NCI-H526 treated with DMSO at 0.1 percent for 48 hours (cell line): ENCODE measurements around the gene XPNPEP1.
"Not testable (repeated sequence)": the region's sequence is repeated elsewhere in the genome, so short reads cannot be mapped to it uniquely, and the experiment has no call there.

Source experiments
- DNase-seq: peaks from one replicate; lab custom pipeline; 2025; lab: John Stamatoyannopoulos, UW

Gene XPNPEP1

GRCh38 chr10:109924087-109924486 lies 776 bp upstream of the XPNPEP1 start:
- no peak for DNase-seq

DNA sequence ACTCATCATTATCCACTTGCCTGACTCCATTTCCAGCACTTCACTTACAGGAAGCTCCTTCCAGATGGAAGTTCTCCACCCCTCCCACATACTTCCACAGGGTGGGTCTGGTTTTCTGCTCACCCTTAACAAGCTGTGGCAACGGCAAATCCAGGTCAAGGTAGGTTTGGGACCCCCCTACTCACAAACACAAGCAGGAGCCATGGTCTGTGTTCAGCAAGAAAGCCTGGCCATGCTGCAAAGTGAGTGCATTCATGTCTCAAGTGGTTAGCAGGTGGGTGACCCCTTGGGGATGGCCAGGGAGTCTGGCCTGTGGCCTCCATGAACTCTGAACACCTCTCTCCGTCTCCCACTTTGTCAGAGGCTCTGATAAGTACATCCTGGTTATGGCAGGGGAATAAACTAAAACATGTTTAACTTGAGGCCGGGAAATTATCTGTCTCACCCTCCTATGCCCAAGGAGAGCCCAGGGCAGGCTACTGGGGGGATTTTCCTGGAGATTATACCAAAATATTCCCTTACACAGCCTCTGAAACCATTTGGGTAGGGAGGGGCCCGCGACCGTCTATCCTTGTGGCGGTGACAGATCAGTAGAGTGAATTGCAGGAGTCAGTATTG lies 844 bp downstream of the XPNPEP1 start:
- DNase-seq: no peak

DNA sequence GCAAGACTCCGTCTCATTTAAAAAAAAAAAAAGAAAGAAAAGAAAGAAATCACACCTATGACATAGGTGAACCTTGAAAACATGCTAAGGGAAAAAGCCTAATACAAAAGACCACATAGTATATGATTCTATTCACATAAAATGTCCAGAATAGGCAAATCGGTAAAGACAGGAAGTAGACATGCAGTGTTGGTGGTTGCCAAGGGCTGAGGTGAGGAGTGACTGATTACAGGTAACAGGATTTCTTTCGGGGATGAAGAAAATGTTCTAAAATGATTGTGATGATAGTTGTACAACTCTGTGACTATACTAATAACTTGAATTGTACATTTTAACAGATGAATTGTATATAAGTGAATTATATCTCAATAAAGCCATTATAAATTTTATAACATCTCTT lies 3.3 kb downstream of the XPNPEP1 start:
- DNase-seq: no peak

DNA sequence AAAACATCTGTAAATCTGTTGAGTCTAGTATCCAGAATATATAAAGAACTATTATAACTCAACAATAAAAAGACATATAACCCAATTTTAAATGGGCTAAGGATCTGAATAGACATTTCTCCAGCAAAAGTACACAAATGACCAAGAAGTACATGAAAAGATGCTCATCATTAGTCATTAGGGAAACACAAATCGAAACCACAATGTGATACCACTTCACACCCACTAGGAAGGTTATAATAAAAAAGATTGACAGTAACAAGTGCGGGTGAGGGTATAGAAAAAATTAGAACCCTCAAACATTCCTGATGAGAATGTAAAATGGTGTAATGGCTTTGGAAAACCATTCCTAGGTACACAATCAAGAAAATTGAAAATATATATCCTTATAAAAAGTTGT lies 4.1 kb downstream of the XPNPEP1 start:
- no peak for DNase-seq

DNA sequence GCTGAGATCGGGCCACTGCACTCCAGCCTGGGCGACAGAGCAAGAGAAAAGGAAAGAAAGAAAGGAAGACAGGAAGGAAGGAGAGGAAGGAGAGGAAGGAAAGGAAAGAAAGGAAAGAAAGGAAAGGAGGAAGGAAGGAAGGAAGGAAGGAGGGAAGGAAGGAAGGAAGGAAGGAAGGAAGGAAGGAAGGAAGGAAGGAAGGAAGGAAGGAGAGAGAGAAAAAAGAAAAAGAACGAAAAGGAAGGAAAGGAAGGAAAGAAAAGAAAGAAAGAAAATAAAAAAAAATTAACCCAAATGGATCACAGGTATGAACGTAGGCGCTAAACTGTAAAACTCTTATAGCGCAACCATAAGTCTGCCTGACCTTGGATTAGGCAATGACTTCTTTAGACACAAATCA lies 4.6 kb downstream of the XPNPEP1 start:
- not testable (repeated sequence) for DNase-seq

GRCh38 chr10:109915566-109915965 lies 7.7 kb downstream of the XPNPEP1 start:
- no peak for DNase-seq

- DNase-seq: no peak
These were observed 8.3 kb downstream of the XPNPEP1 start for GRCh38 chr10:109914966-109915365.

GRCh38 chr10:109913306-109913892 lies 9.9 kb downstream of the XPNPEP1 start:
- DNase-seq: no peak

- DNase-seq: no peak
These were observed 10.7 kb downstream of the XPNPEP1 start for GRCh38 chr10:109912335-109913281.

- DNase-seq: no peak
These were observed 11.4 kb downstream of the XPNPEP1 start for GRCh38 chr10:109911903-109912302.

- no peak for DNase-seq
These were observed 17.0 kb downstream of the XPNPEP1 start for GRCh38 chr10:109906316-109906715.

GRCh38 chr10:109904397-109904796 lies 18.9 kb downstream of the XPNPEP1 start:
- DNase-seq: no peak

GRCh38 chr10:109902992-109903947 lies 20.0 kb downstream of the XPNPEP1 start:
- DNase-seq: no peak

DNA sequence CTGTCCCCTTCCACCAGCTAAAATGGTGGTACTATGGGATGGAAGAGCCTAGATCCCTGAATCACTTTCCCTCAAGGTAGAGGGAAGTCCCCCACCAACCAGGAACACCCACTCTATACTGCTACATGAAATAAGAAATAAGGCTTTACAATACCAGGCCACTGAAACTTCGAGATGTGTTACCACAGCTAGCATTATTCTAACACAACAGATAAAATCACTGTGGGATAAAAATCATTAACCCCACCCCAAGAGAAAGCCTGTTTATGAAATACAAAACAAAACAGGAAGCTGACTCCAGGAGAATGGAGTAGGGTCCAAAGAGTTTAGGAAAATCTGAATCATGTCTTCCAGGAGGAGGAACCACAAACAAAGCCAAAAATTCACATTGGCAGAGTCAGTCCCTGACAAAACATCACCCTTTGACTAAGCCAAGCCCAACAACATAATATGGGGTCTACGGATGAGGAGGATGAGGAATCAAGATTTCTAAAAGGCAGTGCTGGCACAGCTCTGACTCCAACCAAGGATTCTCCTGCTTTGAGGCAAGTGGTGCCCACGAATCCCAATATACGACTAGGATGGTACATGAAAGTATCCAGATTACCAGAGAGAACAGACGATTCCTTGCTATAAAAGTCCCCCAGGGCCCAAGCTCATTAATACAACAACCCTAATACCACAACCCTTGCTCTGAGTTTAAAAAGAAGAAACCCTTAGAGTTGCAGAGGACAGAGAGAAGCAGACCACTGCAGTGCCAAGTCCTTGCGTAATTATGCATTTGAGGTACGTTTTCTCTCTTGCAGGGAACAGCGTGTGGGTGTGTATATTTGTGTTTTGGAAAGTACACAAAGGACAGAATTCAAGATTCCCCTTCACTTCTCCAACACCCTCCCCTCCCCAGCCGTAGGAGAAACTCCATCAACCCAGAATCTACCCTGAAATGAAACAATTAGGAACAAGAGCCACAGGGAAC lies 23.7 kb downstream of the XPNPEP1 start:
- no peak for DNase-seq

DNA sequence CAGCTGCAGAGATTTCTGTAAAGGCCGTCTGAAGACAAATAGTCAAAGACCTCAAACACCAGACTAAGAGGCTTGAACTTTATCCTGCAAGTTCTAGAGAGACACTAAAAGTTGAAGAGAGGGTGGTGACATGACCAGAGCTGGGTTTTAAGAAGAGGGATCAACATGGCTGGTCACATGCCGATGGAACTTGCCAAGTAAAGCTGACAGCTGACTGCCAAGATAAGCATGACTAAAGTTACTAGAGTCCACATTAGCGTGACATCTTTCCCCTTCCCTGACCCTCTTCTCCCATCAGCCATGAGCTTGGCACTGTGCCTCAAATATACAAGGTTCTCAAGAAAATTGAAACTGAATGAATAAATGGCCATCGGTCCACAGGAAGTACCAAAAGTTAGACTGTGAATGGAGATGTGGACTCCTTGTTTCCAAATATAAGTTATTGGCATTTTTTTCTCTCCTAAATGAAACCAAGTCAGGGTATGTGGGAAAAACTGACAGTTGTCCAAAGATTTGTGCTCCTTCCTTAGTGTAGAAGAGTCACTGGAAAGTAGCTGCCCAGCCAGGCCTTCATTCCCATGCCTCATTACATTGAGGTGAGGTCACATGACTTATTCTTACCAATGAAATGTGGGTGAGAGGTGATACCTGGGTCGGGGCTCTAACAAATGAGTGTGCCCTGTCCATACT lies 24.5 kb downstream of the XPNPEP1 start:
- no peak for DNase-seq

GRCh38 chr10:109898007-109898406 lies 25.3 kb downstream of the XPNPEP1 start:
- no peak for DNase-seq

DNA sequence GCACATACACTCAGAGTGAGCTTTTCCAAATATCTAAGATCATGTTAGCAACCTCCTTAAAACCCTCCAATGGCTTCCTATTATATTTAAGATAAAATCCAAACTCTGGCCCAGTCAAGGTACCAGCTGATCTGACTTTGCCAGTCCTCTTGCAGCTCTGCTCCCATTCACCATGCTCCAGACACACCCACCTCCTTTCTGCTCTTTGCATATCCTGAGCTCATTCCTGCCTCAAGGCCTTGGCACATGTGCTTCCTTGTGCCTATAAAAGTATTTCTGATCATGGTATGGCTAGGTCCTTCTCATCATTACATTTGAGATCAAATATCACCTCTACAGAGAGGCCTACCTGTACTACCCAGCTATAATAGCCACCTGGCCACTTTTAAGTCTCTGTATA lies 27.5 kb downstream of the XPNPEP1 start:
- DNase-seq: no peak

- DNase-seq: no peak
These were observed 28.1 kb downstream of the XPNPEP1 start for GRCh38 chr10:109895095-109895818.

DNA sequence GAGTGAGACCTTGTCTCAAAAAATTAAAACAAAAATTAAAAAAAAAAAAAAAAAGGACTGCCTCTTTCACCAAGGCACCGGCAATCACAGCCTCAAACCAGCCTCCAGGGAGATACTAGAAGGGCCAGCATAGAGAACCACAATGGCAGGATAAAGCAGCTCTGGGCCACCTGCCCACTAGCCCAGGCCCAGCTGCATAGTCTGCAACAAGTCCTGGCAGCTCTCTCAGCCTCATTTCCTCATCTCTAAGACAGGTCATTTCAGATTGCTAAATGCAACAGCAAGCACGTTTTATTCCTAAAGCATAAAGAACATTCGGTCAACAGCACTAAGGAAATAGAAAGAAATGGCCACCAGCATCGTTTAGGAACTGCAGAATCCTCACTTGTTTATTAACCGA lies 28.8 kb downstream of the XPNPEP1 start:
- no peak for DNase-seq
